Measurements from ENCODE around the gene SLC35D2. TPM values are rescaled to one million over a fixed set of nuclear protein-coding genes. Genes with fewer than 3 reads are reported as not detected.
"Not testable (repeated sequence)": the region's sequence is repeated elsewhere in the genome, so short reads cannot be mapped to it uniquely, and the experiment has no call there.

Gene SLC35D2
- total RNA-seq, 4 donors from 2014 or later: 39.1 to 53.3 (median 46.1) TPM

- peak overlapping the region; percentile 76 to 90 (median 87) for H3K27ac ChIP-seq
- no peaks in the 10 kb centered on the region for H3K27me3 ChIP-seq
- TF ChIP-seq, protein P1, sequence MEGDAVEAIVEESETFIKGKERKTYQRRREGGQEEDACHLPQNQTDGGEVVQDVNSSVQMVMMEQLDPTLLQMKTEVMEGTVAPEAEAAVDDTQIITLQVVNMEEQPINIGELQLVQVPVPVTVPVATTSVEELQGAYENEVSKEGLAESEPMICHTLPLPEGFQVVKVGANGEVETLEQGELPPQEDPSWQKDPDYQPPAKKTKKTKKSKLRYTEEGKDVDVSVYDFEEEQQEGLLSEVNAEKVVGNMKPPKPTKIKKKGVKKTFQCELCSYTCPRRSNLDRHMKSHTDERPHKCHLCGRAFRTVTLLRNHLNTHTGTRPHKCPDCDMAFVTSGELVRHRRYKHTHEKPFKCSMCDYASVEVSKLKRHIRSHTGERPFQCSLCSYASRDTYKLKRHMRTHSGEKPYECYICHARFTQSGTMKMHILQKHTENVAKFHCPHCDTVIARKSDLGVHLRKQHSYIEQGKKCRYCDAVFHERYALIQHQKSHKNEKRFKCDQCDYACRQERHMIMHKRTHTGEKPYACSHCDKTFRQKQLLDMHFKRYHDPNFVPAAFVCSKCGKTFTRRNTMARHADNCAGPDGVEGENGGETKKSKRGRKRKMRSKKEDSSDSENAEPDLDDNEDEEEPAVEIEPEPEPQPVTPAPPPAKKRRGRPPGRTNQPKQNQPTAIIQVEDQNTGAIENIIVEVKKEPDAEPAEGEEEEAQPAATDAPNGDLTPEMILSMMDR (IDR thresholded peaks at IDR 0.05): peak in 3 of 6 experiments; percentile 10 to 49 (median 28)
- peak in 1 of 2 donors; percentile 17 for TF ChIP-seq POLR2A (IDR thresholded peaks at IDR 0.05)
- peak; percentile 95 to 96 for DNase-seq
- WGBS, 2 donors: 34 to 35% methylated on average over 13 of the region's 13 CpGs
- intact Hi-C loops (cut with DNase I): loop anchor here (5.0 kb wide), 1 partner anchor 40 kb away; the partner anchor contains the start of gene ZNF367
- H3K9me3 ChIP-seq: no peaks in the 10 kb centered on the region
- no peaks in the 10 kb centered on the region for H3K36me3 ChIP-seq
- peaks cover 37 to 41% of the 10 kb centered on the region in 2 donors for H3K4me1 ChIP-seq
- H3K4me3 ChIP-seq (replicated peaks in 1 of 3): no peak overlapping the region
Observed at GRCh38 chr9:96376891-96377874, 6.3 kb downstream of the SLC35D2 start.

- not testable (repeated sequence) for H3K27me3 ChIP-seq
- intact Hi-C loops (cut with DNase I): loop anchor here (5.0 kb wide), 1 partner anchor 42 kb away; the partner anchor contains the start of gene ZNF367
- 83 to 90% methylated on average over 6 of the region's 6 CpGs for WGBS, 2 donors
Observed at GRCh38 chr9:96375507-96375906, 8.0 kb downstream of the SLC35D2 start.

GRCh38 chr9:96367943-96368342 is 15.6 kb downstream of the SLC35D2 start:
- Histone ChIP-seq H3K9me3 (no peaks in the 10 kb centered on the region), H3K4me1 (no peaks in the 10 kb centered on the region), H3K36me3 (peaks cover 6% of the 10 kb centered on the region in 2 donors), H3K27ac (no peak overlapping the region), H3K4me3 (replicated peaks in 1 of 3) (no peak overlapping the region), H3K27me3 (no peaks in the 10 kb centered on the region)
- no peak for TF ChIP-seq POLR2A (IDR thresholded peaks at IDR 0.05)
- TF ChIP-seq, protein P1 (IDR thresholded peaks at IDR 0.05): no peak
- 100% methylated on average over 1 of the region's 1 CpG for WGBS, 2 donors
- DNase-seq: no peak
- intact Hi-C loops (cut with DNase I): no loop called here

More at GRCh38 chr9:96375507-96375906, 8.0 kb downstream of the SLC35D2 start:
- H3K9me3 ChIP-seq; H3K4me3 ChIP-seq (replicated peaks in 1 of 3); H3K36me3 ChIP-seq: not testable (repeated sequence)
- Histone ChIP-seq H3K4me1 (peaks cover 21 to 27% of the 10 kb centered on the region in 2 donors), H3K27ac (peak overlapping the region in 1 of 3 donors; percentile 71)
- peak in 1 of 2 donors; percentile 25 for DNase-seq

DNA sequence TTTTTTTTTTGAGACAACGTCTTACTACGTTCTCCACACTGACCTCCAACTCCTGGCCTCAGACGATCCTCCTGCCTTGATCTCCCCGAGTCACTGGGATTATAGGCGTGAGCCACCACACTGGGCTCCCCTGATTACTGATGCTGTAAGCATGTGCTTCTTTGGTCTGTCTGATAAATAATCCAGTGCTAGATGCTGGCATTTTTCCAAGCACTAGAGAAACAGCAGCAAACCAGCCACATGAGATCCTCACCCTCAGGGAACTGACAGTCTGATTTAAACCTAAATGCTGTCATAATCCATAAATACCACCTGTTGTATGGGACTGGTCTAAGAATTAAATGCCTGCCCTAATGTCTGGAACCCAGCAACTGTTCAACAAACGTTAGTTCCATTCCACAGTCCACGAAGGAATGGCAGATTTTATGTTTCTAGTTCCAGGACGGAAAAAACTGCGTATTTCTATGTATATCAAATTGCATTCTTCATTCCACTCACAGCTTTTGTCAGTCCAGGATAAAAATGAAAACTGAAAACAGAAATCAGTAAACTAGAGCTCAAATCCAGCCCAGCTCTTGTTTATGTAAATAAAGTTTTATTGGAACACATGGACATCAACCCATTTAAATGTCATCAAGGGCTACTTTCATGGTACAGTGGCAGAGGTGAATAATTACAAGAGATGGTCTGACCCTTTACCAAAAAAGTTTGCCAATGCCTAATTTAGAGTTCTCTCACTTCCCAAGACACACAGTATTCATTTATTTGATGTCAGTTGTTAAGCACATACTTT is 20.1 kb downstream of the SLC35D2 start:
- Histone ChIP-seq H3K27me3 (no peaks in the 10 kb centered on the region), H3K27ac (no peak overlapping the region), H3K9me3 (no peaks in the 10 kb centered on the region), H3K36me3 (peaks cover 12 to 29% of the 10 kb centered on the region in 2 donors), H3K4me3 (replicated peaks in 1 of 3) (no peak overlapping the region), H3K4me1 (no peaks in the 10 kb centered on the region)
- no peak for TF ChIP-seq POLR2A (IDR thresholded peaks at IDR 0.05)
- TF ChIP-seq, protein P1 (IDR thresholded peaks at IDR 0.05): no peak
- 96% methylated on average over 9 of the region's 9 CpGs for WGBS, 2 donors
- intact Hi-C loops (cut with DNase I): no loop called here
- no peak for DNase-seq

GRCh38 chr9:96362119-96362518 is 21.4 kb downstream of the SLC35D2 start:
- peaks cover 15 to 29% of the 10 kb centered on the region in 2 donors for H3K36me3 ChIP-seq
- 91 to 97% methylated on average over 6 of the region's 6 CpGs for WGBS, 2 donors
- H3K4me3 ChIP-seq (replicated peaks in 1 of 3); intact Hi-C loops (cut with DNase I); H3K4me1 ChIP-seq; H3K9me3 ChIP-seq; H3K27me3 ChIP-seq; DNase-seq; H3K27ac ChIP-seq: not testable (repeated sequence)
